Epithelial cell of esophagus (primary cell): ENCODE measurements around the gene COL17A1.

Experiments
- DNase-seq: peaks from one replicate; pipeline ENCODE4 v3.0.0; 2010; ENCODE audit warnings: low read depth
- H3K4me3 ChIP-seq: 2 replicates; pipeline ENCODE4 v1.5.1; 2011; ENCODE audit warnings: mild to moderate bottlenecking, low read length, control low read depth
- TF ChIP-seq, protein P1 (sequence below): IDR thresholded peaks from 2 replicates; pipeline ENCODE4 v1.5.1; 2011; ENCODE audit warnings: low read depth, mild to moderate bottlenecking, low read length, control low read depth, inconsistent platforms; ENCODE audit not compliant: insufficient read depth; ENCODE audit errors: missing control alignments

COL17A1 gene

DNA sequence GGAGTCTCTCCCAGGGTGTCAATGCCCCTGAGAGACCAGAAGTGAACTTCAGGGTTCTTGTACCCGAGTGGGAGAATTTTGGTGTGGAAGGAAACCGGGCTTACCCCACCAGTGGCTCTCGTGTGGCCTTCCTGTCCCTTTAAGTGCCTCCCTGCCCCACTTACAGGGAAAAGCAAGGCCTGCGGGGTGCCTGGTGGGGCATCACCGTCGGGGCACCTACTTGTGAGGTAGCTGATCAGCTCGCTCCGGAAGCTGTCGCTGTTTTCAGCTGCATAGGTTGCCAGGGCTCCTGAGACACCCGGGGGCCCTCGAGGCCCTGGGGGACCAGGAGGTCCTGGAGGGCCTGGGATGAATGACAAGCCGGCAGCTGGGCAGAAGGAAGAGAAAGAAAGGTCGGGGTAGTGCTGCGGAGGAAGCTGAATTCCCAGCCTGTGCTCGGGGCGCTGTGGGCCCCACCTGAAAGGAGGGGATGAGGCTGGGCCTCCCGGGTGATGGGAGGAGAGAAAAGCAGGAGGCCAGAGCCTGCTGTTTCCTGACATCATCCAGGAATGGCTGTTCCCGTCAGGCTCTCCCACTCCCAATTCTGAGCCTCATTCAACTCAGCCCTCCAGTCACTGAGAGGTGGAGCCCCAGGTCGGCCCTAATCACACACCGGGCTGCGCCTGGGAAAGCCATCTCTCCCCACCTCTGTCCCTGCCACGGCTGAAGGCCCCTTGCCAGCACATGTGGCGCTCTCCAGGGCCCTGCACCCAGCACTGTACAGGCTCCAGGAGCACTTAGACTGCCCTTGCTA lies 51.1 kb downstream of the COL17A1 start:
- TF ChIP-seq, protein P1, sequence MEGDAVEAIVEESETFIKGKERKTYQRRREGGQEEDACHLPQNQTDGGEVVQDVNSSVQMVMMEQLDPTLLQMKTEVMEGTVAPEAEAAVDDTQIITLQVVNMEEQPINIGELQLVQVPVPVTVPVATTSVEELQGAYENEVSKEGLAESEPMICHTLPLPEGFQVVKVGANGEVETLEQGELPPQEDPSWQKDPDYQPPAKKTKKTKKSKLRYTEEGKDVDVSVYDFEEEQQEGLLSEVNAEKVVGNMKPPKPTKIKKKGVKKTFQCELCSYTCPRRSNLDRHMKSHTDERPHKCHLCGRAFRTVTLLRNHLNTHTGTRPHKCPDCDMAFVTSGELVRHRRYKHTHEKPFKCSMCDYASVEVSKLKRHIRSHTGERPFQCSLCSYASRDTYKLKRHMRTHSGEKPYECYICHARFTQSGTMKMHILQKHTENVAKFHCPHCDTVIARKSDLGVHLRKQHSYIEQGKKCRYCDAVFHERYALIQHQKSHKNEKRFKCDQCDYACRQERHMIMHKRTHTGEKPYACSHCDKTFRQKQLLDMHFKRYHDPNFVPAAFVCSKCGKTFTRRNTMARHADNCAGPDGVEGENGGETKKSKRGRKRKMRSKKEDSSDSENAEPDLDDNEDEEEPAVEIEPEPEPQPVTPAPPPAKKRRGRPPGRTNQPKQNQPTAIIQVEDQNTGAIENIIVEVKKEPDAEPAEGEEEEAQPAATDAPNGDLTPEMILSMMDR: no peak
- no peak for DNase-seq
- no peak overlapping the region for H3K4me3 ChIP-seq

DNA sequence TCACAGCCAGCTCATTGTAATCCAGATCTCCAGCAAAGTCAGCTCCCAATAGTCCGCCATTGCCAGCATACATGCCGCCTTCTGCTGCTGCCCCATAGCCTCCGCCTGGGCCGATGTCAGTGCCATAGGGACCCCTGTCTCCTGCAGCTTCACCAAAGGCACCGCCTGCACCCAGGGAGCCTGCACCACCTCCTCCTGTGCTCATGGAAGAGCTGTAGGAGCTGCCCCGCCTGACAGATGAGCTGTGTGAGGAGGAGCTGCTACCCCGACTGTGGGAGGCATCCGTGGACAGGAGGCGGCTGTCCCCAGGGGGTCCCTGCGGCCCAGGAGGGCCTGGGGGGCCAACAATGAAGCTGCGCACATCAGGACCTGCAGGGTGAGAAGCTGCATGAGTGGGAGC lies 51.7 kb downstream of the COL17A1 start:
- DNase-seq: no peak
- H3K4me3 ChIP-seq: no peak overlapping the region
- TF ChIP-seq, protein P1: no peak

DNA sequence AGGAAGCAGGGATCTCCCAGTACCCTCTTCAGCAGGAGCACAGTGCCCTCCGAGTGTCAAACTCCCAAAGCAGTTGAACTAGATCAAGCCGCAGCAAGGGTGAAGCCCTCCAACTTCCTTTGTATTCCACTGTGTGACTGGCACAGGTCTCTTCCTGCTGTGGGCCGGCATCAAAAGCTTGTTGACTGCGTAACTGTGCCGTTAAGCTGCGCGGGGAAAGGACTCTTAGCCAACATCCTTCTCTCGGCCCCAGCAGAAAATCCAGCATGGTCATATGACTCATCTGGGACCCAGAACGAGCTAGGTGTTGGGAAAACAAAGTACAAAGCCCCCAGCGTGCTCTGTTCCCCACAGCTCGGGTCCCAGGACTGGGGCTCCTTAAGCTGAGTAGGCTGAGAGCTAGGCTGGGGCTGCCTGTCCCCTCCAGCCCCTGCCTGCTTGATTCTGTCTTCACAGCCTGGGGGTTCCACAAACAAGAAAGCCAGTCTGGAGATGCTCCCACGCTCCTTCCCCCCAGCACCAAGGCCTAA lies 52.2 kb downstream of the COL17A1 start:
- H3K4me3 ChIP-seq: no peak overlapping the region
- TF ChIP-seq, protein P1: no peak
- no peak for DNase-seq

DNA sequence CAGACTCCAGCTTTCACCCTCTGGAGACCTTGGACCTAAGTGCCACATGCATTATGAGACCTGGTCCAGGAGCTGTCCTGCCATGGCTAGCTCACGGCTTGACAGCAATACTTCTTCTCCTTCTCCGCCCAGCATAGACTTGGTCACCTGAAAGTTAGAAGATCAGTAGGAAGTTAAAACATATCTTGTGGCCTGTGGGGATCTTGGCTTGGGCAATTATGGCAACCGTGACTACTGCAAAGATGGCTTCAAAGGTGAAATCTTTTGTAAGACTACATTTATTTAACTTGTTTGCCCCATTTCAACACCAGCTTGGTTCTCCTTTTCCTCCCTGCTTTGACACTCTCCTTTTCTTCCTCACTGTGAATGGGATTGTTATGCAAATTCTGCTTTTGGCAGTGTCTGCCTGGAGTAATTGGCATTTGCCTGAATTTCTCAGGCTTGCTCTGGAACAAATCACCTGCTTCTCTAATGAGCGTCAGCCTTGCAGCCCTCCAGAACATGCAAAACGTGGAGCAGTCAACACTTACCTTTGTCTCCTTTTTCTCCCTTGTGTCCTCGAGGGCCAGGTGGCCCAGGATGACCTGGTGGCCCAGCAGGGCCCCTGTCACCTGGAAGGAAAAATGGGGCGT lies 53.4 kb downstream of the COL17A1 start:
- TF ChIP-seq, protein P1: no peak
- DNase-seq: no peak
- no peak overlapping the region for H3K4me3 ChIP-seq

DNA sequence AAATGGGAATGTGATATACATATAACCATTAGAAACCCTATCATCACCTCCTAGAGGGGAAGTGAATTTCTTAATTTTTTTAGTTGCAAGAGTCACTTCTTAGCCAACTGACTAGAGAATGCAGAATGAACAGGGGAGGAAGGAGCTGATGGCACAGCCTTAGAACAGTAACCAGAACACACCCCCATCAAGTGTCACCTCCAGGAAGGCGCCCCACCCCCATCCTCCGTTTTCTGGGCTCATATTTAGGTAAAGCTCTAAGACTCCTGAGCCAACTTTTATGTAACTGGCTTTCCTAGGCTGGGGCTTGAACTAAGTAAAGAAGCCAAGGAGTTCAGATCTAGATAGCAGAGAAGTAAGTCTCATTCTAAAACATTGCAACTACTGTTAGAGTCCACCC lies 54.0 kb downstream of the COL17A1 start:
- H3K4me3 ChIP-seq: no peak overlapping the region
- no peak for DNase-seq
- TF ChIP-seq, protein P1: no peak

DNA sequence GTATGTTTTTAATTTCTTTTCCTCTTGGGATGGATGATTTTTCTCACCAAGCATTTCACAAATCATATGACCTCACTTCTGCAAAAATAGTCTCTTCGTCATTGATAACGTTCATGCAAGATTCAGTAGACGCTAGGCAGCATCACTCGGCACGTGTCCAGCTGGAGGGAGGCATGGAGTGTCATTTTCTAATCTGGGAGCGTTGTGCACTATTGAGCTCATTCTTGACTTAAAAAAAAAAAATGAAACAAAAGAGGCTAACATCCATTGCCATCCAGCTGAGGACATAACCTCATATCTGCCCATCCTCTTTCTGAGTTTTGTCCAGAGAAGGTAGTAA lies 56.2 kb downstream of the COL17A1 start:
- TF ChIP-seq, protein P1: no peak
- no peak for DNase-seq
- H3K4me3 ChIP-seq: no peak overlapping the region
